A673 (cell line): ENCODE data around the gene PRRC2B.

Source experiments
- EZH2 ChIP-seq: fragments of 200-600 bp; sonication (generic); IDR thresholded peaks from 2 replicates; pipeline ENCODE4 v1.6.1; 2017; ENCODE audit warnings: borderline replicate concordance, low read depth, mild to moderate bottlenecking, mixed read lengths, antibody characterized with exemption, low read length; ENCODE audit not compliant: poor library complexity, severe bottlenecking
- TF ChIP-seq, protein P1 (sequence below): fragments of 300-800, 200-600 bp; sonication (generic); conservative IDR thresholded peaks from 2 replicates; pipeline ENCODE4 v1.5.1; 2017; ENCODE audit warnings: low read depth, mild to moderate bottlenecking, antibody characterized with exemption, low read length, moderate library complexity, mixed read lengths

DNA sequence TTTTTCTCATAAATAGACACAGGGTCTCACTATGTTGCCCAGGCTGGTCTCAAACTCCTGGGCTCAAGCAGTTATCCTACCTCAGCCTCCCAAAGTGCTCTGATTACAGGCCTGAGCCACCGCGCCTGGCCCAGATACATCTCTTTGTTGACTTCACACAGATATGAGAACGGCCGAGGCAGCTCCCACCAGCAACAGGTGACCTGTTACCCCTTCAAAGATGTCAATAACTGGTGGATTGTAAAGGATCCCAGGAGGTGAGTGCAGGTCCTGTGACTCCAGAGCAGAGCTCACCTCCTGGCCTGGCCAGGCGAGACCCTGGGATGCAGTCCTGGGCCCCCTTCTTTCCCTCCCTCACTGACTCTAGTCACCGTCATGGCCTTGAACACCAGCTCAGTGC, 118.0 kb downstream of the PRRC2B start:
- TF ChIP-seq, protein P1, sequence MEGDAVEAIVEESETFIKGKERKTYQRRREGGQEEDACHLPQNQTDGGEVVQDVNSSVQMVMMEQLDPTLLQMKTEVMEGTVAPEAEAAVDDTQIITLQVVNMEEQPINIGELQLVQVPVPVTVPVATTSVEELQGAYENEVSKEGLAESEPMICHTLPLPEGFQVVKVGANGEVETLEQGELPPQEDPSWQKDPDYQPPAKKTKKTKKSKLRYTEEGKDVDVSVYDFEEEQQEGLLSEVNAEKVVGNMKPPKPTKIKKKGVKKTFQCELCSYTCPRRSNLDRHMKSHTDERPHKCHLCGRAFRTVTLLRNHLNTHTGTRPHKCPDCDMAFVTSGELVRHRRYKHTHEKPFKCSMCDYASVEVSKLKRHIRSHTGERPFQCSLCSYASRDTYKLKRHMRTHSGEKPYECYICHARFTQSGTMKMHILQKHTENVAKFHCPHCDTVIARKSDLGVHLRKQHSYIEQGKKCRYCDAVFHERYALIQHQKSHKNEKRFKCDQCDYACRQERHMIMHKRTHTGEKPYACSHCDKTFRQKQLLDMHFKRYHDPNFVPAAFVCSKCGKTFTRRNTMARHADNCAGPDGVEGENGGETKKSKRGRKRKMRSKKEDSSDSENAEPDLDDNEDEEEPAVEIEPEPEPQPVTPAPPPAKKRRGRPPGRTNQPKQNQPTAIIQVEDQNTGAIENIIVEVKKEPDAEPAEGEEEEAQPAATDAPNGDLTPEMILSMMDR, result no peak
- TF ChIP-seq EZH2, result no peak
